ENCODE results near the gene KERA. TPM values are rescaled to one million over a fixed set of nuclear protein-coding genes. Genes with fewer than 3 reads are reported as not detected.
A peak's percentile ranks its signal among the peaks of the same experiment; 100 is the strongest.

The KERA gene
- total RNA-seq, 1 experiment from 2014 or later, result not detected

DNA sequence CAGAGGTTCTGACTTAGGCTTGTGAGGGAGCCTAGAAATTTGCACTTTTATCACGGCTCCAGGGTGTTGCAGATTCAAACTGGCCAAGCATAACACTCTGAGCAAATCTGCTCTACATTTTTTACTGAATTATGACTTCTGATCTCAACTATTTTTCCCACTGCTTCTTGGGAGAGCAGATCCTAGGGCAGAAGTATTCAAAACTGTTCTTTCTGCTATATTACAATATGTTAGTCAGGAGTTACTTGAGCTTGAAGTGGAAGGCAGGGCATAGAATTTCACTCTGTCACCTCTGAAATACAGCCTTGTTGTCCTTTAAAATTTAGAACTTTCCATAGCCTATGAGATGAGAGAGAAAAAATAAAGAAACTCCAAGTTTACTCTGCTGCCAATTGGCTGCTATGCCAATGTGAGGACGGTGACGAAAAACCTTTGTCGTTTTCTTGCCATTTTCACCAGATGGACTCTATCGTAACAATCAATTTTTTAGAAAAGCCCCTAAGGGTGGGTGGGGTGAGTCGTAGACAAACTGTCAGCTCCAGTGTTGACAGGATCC is 16.4 kb upstream of the KERA start:
- DNase-seq (ENCODE audit: low spot score), result no peak

DNA sequence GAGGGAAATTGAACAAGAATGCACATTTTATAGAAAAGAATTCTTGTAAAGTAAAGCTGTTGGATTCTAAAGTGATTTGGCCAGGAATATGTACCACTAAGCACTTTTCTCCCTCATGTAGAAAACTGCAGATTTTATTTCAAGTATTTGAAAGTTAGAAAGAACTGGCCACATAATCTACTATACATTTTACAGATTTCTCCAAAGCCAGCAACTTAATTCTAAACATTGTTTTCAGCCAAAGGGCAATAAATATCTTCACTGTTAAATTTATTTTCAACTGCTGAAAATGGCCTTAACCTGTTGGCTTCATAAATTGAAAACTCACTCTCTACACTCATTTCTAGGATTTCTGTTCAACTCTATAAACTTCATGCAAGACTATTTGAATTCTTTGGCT is 15.6 kb upstream of the KERA start:
- DNase-seq (ENCODE audit: low spot score), result no peak

DNA sequence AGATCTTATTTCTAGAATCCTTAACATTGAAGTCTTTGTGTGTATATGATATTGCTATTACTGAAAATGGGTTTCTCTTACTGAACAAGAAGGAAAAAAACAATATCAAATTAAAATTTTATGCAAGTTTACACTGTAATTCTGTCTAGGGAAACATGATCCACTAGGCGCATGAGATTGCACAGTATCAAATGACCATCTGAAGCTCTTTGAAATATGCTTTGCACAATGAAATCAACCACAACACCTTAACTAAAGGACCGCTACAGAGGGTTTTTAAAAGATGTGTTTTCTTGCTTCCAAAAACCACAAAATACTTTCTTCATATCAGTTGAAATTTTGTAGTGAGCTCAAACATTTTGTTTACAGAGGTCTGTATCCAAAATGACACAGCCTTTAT is 15.1 kb upstream of the KERA start:
- peak; percentile 12 for DNase-seq (ENCODE audit: low spot score)

DNA sequence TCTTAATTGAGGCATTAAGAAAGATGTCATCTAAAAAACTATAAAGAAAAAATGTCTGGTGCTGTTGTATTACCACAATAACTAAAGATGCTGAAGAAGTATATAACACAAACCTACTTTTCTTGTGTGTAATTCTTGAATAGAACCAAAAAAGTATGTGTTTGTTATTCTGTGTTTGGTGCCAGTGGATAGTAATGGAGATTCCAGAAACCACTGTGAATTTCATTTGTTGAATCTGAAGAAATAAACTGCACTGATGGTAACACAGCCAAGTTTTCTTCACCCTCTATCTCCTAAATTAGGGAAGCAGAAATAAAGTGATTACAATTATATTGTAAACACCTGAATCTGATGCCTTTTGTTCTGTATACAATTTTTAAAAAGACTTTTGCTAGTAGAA is 13.1 kb upstream of the KERA start:
- no peak for DNase-seq (ENCODE audit: low spot score)

DNA sequence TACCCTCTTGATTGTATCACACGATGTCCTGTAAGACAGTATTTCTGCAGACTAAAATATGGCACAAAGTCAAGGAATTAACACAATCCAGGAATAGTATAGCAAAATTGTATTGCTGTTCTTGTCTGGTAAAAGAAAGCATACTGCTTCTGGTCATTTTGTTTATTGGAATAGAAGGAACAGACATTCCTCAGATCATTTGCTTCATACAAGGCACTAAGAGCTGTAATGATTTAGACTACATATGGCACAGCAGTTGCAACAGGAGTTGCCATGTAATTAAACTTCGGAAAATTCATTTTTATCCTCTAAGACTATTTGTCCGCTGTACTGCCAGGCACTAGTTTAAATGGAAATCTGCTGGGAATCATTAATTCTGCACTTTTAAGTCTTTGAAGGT is 7.6 kb upstream of the KERA start:
- no peak for DNase-seq (ENCODE audit: low spot score)

DNA sequence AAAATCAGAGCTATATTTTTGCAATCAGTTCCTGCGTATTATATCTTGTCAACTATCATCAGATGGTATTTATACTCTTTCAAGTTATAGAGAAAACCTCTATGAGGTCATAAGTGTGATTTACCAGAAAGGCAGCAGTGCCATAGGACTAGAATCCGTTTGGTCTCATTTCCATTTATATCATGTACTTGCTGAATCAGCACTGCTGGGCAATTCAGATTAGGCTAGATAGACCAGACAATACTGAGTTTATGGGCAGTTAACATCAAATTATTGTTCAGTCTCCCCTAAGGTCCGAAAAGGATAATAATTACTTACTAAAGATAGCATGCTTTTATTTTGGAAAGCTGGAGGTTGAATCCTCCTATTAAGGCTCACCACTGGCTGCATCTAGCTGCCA is 6.8 kb upstream of the KERA start:
- no peak for DNase-seq (ENCODE audit: low spot score)

DNA sequence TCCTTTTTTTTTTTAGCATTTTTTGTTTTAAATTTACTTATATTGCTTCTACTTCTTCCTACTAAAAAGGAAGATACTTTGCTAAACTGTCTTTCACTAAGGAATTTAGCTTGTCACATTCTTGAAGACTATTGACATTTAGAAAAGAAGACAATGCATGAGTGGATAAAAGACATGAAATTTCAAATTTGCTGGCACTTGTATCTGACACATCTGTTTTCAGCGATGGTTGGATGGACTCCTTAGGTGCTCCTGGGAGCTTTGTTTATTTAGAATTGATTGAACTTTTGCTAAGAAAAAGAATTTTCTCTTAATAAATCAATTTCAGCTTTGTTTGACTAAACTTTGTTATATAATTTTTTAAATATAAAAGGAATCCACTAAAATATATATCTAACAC is 3.3 kb upstream of the KERA start:
- DNase-seq (ENCODE audit: low spot score), result no peak

DNA sequence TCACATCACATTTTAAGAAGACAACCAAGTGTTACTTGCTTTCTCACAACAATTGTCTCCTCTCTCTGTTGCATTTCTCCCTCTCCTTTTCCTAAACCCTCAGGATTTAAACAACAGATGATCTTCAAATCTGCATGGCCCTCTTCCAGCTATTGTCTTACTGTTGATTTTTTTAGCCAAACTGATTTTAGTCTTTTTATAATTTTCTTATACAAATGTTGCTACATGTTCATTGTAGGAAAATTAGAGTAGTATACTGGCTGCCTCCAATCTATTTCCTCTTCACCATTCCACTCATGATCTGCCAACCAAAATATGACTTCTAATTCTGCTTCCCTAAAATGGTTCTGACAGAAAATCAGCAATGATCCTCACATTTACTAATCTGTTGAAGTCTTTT is 1.4 kb upstream of the KERA start:
- DNase-seq (ENCODE audit: low spot score), result no peak

DNA sequence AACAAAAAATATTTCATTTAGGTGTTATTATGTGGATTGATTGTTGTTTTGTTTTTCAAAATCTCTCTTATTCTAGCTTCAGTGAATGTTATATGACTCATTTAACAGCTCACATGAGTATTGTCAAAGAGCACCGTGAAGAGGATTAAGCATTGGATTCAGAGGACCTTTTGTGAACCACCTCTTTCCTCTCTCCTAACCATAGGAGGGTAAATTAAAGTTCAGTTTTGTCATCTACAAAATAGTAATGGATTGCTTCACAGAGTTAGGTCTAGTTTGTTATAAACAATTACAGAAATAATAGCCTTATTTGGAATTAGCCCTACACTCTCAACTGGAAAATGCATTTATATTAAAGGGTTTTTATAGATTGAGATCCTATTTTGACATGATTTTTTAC is 962 bp upstream of the KERA start:
- no peak for DNase-seq (ENCODE audit: low spot score)

DNA sequence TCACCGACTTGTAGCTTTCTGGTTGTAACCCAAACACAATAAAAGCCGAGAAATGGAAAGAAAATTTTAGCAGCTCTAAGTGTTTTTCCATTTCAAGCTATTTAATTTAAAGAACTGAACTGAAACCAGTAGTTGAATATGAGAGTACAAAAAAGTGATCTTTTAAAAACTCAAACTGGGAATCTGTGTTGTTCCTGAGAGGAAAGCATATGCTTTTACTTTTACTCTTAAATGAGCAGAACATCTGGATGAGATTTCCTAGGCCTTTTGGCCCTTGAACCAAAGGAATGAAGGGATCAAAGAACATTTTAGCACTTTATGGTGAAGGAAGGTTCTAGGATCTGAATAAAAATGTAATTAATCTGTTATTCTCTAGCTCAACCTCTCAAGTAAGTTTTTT is 1.3 kb downstream of the KERA start:
- no peak for DNase-seq (ENCODE audit: low spot score)

DNA sequence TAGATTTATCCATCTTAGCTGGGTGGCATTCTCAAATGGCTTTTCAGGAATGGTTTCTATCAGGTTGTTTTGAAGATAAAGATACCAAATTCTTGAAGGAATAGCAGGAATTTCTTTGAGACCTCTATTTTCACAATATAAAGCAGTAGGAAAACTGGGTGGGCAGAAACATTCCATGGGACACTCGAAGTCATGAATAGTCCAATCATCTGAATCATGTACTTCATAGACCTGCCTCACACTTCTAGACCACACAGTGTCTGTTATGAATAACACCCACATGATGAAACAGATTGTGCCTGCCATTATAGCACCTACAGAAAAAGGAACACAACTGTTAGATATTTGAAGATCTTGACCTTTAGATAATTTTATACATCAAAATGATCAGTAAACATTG is 1.8 kb downstream of the KERA start:
- DNase-seq (ENCODE audit: low spot score), result no peak

DNA sequence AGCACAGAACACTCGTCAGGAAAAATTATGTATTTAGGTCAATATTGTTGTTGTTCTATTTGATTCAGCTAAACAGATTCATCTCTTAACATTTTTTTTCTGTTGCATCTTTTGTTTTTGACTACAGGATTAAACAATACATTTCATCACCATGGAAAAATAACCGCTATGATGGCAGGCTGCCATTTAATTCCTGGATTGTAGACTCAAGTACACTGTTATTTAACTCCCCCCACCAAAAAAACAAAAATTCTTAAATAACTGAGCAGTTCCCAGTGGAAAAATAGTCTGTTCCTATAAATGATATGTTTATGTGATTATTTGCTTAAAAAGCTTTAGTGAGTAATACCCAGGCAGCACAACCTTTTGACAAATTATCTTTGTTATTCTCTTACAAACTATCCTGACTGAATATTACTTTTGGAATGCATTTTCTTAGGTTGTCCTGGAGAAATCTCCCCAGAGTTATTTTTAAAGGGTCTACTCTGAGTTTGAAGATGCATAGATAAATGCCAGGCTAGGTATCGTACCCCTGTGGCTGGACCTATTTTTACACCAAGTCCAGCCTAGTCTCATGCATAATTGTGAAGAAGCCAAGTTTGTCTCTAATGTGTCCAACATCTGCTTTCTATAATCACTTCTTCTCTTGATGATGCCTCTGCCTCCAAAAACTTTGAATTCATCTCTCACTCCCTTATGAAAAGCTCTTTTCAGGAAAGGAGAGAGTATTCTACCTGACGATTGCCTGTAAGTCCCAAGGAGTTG is 3.7 kb downstream of the KERA start:
- peak; percentile 36 for DNase-seq (ENCODE audit: low spot score)

DNA sequence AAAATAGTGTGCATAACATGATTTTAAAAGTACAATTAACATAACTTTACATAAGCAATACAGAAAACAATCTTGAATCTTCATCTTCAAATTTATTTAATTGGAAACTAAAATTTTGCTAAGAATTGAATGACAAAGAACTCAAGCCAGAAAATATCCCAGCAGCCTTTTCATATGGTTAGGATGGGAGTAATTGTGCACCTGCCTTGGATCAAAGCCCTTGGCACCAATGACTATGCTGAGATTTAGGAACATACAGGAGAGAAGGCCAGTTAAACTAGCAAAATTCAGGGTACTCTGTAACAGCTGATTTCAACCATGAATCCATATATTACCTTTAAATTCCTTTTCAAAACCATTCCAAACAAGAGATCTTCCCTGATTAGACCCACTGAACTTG is 5.8 kb downstream of the KERA start:
- DNase-seq (ENCODE audit: low spot score), result no peak

DNA sequence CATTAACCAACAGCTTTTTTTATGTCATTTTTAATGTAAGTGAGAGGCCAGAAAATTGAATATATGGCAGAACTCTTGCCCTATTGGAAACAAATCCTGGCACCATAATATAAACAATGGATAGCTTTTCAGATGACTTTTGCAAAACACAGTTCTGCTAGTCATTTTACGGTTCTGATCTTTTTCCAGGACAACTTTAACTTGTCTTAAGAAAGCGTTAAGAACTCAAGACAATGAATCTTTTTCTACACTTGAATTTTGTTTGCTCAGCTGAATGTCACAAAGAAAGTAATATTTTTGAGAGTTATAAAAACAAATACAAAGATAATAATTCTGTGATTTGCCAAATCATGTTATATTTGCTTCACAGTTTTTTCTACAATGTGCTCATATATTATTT is 13.2 kb downstream of the KERA start:
- no peak for DNase-seq (ENCODE audit: low spot score)

DNA sequence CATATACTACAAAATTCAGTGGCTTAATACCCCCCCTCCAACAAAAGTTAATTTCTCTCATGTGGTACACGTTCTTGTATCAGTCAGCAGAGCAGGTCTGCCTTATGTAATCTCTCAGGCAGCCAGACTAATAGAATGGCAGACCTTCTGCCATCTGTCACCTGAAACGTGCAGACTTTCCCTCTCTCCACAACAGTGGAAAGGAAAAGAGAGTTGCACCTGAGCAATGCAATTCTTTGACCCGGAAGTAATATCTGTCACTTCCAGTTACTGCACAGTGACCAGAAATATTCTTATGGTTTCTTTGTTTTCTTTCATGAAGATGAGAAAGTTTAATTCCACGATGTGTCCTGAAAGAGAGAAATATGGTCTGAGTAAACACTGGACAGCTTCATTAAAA is 14.4 kb downstream of the KERA start:
- DNase-seq (ENCODE audit: low spot score), result no peak

DNA sequence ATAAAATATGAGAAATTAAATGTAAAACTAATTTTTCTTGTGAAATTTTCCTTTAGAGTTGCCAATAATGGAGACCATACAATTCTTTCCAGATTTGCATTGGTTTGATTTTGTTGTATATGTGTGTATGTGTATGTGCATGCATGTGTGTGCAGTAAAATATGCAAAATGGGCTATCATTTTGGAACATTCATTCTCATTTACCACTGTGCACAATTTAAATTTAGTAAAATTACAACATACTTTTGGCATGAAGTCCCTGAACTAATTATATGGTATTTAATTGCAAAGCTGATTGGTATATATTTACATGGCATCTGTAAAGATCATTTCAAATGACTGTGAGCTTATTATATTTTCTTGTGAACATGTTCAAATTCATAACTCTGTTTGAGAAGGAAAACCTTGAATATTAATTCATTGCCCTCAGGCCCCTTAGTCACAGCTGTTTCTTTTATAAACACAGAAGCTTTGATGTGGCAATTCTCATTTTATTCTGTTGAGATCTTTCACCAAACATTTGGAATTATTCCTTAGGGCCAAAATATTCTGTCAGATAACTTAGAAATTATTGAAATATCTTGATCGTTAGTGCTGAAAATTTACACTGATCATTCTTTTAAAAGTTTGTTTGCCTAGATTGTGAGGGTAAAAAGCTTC is 17.6 kb downstream of the KERA start:
- no peak for DNase-seq (ENCODE audit: low spot score)

DNA sequence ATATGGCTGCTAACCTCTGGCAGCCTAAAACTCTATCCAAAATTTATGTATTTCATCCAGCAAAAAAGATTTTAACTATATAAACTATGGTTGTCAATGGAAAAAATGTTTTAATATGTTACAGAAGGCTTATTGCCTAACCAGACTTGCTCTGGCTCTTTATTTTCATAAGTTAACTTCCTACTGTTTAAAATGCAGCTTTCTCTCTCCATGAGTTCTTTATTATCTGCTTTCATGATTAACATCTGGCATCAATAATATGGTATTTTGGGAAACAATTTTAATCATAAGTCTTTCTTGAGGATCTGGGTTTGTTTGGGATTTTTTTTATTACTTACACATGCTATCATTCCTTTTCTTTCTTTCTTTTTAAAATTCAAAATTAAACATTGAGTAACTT is 20.5 kb downstream of the KERA start:
- no peak for DNase-seq (ENCODE audit: low spot score)

DNA sequence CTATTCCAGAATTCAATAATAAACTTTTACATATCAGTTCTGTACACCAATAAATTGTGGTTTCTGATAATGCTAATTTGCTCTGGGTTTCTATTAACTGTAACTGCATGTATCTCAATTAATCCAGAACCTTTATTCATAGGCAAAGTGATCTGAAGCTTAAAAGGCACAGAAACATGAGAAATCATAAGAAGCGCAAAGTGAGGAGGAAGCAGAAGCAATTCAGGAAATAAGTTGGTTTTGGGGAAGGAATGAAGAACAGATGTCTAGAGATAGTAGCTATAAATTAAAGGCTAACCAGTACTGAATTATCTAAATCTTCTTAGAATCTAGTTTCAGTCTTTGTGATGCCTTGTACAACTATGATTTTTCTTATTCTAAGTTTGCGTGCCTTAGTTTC is 24.6 kb downstream of the KERA start:
- no peak for DNase-seq (ENCODE audit: low spot score)

DNA sequence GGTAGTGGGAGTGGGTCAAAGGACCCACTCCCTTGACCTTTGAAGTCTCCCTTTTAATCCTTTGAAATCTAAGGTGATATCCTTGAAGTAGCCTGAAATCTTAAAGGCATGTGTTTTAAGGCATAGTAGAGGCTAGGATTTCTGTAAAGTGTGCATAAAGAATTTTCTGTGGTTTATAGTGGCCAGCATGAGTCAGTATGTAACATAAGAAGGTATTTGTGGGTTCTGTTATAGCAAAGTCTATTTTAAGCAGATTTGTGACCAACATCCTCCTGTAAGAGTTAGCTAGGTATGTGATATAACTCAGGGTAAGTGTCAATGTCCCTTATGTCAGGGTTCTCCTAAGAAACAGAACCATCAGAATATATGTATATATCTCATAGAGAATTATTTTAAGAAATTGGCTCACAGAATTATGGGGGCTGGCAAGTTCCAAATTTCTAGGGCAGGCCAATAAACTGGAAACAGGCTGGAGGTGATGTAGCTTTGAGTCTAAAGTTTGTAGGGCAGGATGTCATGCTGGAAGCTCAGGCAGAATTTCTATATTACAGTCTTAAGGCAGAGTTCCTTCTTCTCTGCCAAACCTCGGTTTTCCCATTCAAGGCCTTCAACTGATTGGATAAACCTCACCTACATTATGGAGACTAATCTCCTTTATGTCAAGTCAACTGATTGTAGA is 34.4 kb downstream of the KERA start:
- DNase-seq (ENCODE audit: low spot score), result peak; percentile 89

DNA sequence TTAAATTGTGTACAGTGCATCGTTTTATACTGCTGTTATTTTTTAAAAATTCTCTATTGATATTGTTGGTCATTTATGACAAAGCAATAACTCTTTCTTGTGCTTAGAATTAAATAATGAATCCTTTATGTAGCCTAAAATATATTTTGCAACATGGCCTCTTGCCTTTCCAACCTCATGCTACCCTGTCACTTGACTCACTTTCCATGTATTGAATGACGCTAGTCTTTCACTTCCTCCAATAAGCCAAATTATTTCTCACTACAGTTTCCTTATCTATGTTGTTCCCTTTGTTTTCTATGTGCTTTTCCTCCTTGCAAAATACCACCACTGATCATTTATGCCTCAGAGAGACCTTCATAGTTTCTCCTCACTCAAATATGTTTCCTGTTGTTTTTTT is 36.7 kb downstream of the KERA start:
- no peak for DNase-seq (ENCODE audit: low spot score)

DNA sequence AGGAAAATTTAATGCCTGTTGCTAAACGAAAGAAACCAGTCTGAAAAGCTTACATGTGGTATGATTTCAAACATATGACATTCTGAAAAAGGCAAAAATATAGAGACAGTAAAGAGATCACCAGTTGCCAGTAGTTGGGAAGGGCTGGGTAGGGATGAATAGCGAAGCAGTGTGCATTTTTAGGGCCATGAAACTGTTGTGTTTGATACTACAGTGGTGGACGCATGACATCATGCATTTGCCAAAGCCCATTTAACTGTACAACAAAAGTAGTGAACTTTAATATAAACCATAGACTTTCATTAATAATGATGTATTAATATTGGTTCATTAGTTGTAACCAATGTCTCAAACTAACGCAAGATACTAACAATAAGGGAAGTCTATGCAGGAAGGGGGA is 38.4 kb downstream of the KERA start:
- DNase-seq (ENCODE audit: low spot score), result no peak

DNA sequence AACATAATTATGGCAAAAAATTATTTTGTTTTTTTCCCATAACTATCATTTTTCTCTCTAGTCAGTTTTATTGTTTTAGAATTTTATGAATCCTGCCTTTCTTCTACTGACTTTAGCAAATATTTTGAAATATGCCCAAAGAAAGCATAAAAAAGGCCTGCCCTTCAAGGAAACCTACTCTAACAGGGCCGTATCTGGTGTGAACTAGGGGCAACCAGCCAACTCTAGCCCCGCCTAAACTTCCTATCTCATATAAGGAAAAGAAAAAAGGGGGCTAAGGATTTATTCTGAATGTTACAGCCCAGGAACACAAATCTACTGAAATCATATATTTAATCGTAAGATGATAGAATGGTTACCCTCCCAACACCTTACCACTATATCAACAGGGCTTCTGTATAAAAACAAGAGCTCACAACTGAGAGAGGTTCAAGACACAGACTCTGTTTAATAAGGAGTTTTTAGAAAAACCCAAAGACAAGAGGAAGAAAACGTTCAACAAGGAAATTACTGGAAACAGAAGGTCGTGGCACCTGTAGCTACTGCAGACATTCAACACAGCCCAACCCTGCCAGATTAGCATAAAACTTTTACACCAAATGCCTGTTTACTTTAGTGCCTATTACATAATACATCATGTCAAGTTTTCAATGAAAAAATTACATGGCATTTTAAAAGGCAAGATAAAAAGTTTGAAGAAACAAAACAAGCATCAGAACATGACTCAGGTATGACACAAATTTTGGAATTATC is 40.1 kb downstream of the KERA start:
- DNase-seq (ENCODE audit: low spot score), result no peak
